MCF 10A (cell line): Measurements from ENCODE around the gene LRRC17. TPM values are rescaled to one million over a fixed set of nuclear protein-coding genes. Genes with fewer than 3 reads are reported as not detected.

Experiments
- BruUV-seq: library from RNA; stranded (reverse); fragments of 400-500 nt; replicated peaks from 2 replicates; lab custom pipeline; 2021; lab: Mats Ljungman, UMichigan
- CTCF ChIA-PET: fragments of 300-600 bp; sonication (Branson Sonifier 250); formaldehyde crosslinking; extraction: SDS; loops from one replicate; lab custom pipeline; 2021; ENCODE audit warnings: antibody characterized with exemption, inconsistent platforms; lab: Yijun Ruan, JAX
- POLR2A ChIA-PET: fragments of 300-600, 350-650 bp; sonication (Branson Sonifier 250); formaldehyde crosslinking; extraction: SDS; loops from one replicate; lab custom pipeline; 2020; ENCODE audit warnings: antibody characterized with exemption, inconsistent platforms; lab: Yijun Ruan, JAX
- DNase-seq: peaks from one replicate; pipeline ENCODE4 v3.0.0-alpha.2; 2018; ENCODE audit not compliant: unreplicated experiment
- H3K27ac Mint-ChIP-seq: one replicate; pipeline ENCODE4 v1.8.0; 2022; ENCODE audit warnings: mild to moderate bottlenecking, low read depth, mixed read lengths; ENCODE audit not compliant: unreplicated experiment
- H3K27me3 Mint-ChIP-seq: one replicate; pipeline ENCODE4 v1.8.0; 2022; ENCODE audit warnings: mixed read lengths; ENCODE audit not compliant: insufficient read depth, unreplicated experiment
- H3K36me3 Mint-ChIP-seq: one replicate; pipeline ENCODE4 v1.8.0; 2022; ENCODE audit warnings: mild to moderate bottlenecking, moderate library complexity, mixed read lengths; ENCODE audit not compliant: insufficient read depth, unreplicated experiment
- H3K4me1 Mint-ChIP-seq: one replicate; pipeline ENCODE4 v1.8.0; 2022; ENCODE audit warnings: mixed read lengths; ENCODE audit not compliant: insufficient read depth, unreplicated experiment
- H3K4me3 Mint-ChIP-seq: one replicate; pipeline ENCODE4 v1.8.0; 2022; ENCODE audit warnings: mild to moderate bottlenecking, moderate library complexity, mixed read lengths; ENCODE audit not compliant: unreplicated experiment
- H3K9me3 Mint-ChIP-seq: one replicate; pipeline ENCODE4 v1.8.0; 2022; ENCODE audit warnings: mixed read lengths; ENCODE audit not compliant: unreplicated experiment
- CTCF ChIP-seq: fragments of 200-600 bp; IDR thresholded peaks from one replicate; pipeline ENCODE4 v1.8.0; 2022; ENCODE audit warnings: antibody characterized with exemption, mild to moderate bottlenecking; ENCODE audit not compliant: unreplicated experiment
- intact Hi-C: fragments of 100-400 bp; cut with micrococcal nuclease; formaldehyde crosslinking; loops from 2 replicates; pipeline ENCODE4 v1.14.1; 2022
- total RNA-seq: library from RNA; stranded (reverse); gene quantifications from 2 replicates; pipeline ENCODE4 v1.2.3, GENCODE V29; 2022

LRRC17 gene
- total RNA-seq, 1 experiment from 2014 or later, result 0.21 TPM

- Mint-ChIP-seq H3K27ac (no peak overlapping the region), H3K27me3 (no peaks in the 10 kb centered on the region), H3K4me1 (no peaks in the 10 kb centered on the region), H3K9me3 (peaks cover 12% of the 10 kb centered on the region), H3K36me3 (no peaks in the 10 kb centered on the region), H3K4me3 (no peak overlapping the region)
- ChIA-PET POLR2A (no interaction called here), CTCF (interaction anchor here (1.2 kb wide), 1 partner anchor 13 kb away, joined by 4 read pairs; no protein-coding TSS in a partner anchor)
- no peak for TF ChIP-seq CTCF
- intact Hi-C loops, result no loop called here
- DNase-seq, result no peak
- BruUV-seq, result no TSS peak
Observed at GRCh38 chr7:102908676-102909075, 4.1 kb upstream of the LRRC17 start.

GRCh38 chr7:102913826-102914225, 1.0 kb downstream of the LRRC17 start:
- no TSS peak for BruUV-seq
- DNase-seq, result no peak
- TF ChIP-seq CTCF, result no peak
- CTCF ChIA-PET, result no interaction called here
- H3K36me3 Mint-ChIP-seq, result no peaks in the 10 kb centered on the region
- peaks cover 17% of the 10 kb centered on the region for H3K4me1 Mint-ChIP-seq
- intact Hi-C loops, result loop anchor here (10.0 kb wide), 1 partner anchor 151 kb away; no protein-coding TSS in a partner anchor
- H3K27me3 Mint-ChIP-seq, result no peaks in the 10 kb centered on the region
- POLR2A ChIA-PET, result no interaction called here
- no peak overlapping the region for H3K27ac Mint-ChIP-seq
- no peaks in the 10 kb centered on the region for H3K9me3 Mint-ChIP-seq
- H3K4me3 Mint-ChIP-seq, result no peak overlapping the region

GRCh38 chr7:102914585-102914984, 1.8 kb downstream of the LRRC17 start:
- intact Hi-C loops, result loop anchor here (10.0 kb wide), 1 partner anchor 150 kb away; no protein-coding TSS in a partner anchor
- no peak overlapping the region for H3K27ac Mint-ChIP-seq
- H3K9me3 Mint-ChIP-seq, result no peaks in the 10 kb centered on the region
- H3K4me1 Mint-ChIP-seq, result peaks cover 17% of the 10 kb centered on the region
- no TSS peak for BruUV-seq
- no peaks in the 10 kb centered on the region for H3K27me3 Mint-ChIP-seq
- no peak for DNase-seq
- no peak for TF ChIP-seq CTCF
- CTCF ChIA-PET, result no interaction called here
- POLR2A ChIA-PET, result interaction anchor here (1.2 kb wide), 1 partner anchor 31 kb away, joined by 3 read pairs; no protein-coding TSS in a partner anchor
- no peak overlapping the region for H3K4me3 Mint-ChIP-seq
- H3K36me3 Mint-ChIP-seq, result no peaks in the 10 kb centered on the region

GRCh38 chr7:102916426-102916825, 3.6 kb downstream of the LRRC17 start:
- Mint-ChIP-seq H3K36me3 (no peaks in the 10 kb centered on the region), H3K4me1 (peaks cover 17% of the 10 kb centered on the region), H3K4me3 (no peak overlapping the region), H3K27me3 (no peaks in the 10 kb centered on the region), H3K27ac (peak overlapping the region; percentile 47), H3K9me3 (no peaks in the 10 kb centered on the region)
- CTCF ChIA-PET, result interaction anchor here (1.7 kb wide), 1 partner anchor 146 kb away, joined by 6 read pairs; no protein-coding TSS in a partner anchor
- BruUV-seq, result no TSS peak
- DNase-seq, result peak; percentile 74
- intact Hi-C loops, result loop anchor here (10.0 kb wide), 1 partner anchor 148 kb away; no protein-coding TSS in a partner anchor
- POLR2A ChIA-PET, result interaction anchor here (0.7 to 2.2 kb wide), 2 partner anchors 24 to 41 kb away, joined by 3 to 9 read pairs; no protein-coding TSS in a partner anchor
- TF ChIP-seq CTCF, result no peak
